Measurements from ENCODE around the gene TMTC2. TPM values are rescaled to one million over a fixed set of nuclear protein-coding genes. Genes with fewer than 3 reads are reported as not detected.

Gene TMTC2
- total RNA-seq, 2 donors from 2014 or later, result 5.5 to 7.1 TPM

GRCh38 chr12:82673698-82674097 lies 13.0 kb upstream of the TMTC2 start:
- DNase-seq (ENCODE audit: low spot score), result no peak
- intact Hi-C loops (cut with DNase I), result no loop called here

- intact Hi-C loops (cut with DNase I), result no loop called here
- DNase-seq (ENCODE audit: low spot score), result no peak
These were observed 11.5 kb upstream of the TMTC2 start for GRCh38 chr12:82675246-82675645.

DNA sequence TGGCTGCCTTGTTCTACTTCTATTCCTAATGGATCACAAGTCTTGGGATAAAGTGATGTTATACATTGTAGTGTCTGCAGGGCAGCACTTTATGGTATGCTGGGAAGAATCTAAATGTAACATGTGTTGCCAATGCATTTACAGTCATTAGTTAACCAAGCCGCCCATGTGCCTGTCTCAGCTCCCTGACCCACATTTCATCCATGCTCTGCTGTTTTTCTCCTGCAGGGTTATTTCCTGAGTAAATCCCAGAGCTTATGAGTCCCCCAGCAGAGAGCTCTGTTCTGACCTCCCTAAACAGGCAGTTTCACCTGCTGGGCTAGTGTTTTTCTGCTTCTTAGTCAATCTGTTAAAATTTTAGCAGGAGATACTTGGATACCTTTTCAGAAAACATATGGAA lies 4.4 kb upstream of the TMTC2 start:
- DNase-seq (ENCODE audit: low spot score), result no peak
- intact Hi-C loops (cut with DNase I), result no loop called here

DNA sequence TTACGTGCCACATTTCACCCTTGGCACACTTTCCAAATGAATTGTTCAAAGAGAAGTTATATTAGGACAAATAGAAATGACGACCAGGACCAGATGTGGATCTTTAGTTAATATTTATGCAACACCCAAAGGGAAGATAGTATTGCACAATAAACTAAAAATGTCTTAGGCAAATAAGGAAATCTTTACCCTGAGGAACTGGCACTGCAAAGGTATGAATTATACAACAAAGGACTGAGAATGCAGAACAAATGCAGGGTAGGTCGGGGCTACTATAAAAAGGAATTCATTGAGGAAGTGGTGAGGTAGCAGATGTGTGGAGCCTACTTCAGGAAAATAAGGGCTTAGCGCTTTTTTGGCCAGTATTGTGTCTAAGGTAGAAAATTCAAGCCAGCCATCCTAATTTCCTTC lies 3.9 kb upstream of the TMTC2 start:
- no peak for DNase-seq (ENCODE audit: low spot score)
- intact Hi-C loops (cut with DNase I), result no loop called here

GRCh38 chr12:82685790-82686167 lies 927 bp upstream of the TMTC2 start:
- intact Hi-C loops (cut with DNase I), result no loop called here
- DNase-seq (ENCODE audit: low spot score), result peak; percentile 98

- intact Hi-C loops (cut with DNase I), result no loop called here
- peak; percentile 83 for DNase-seq (ENCODE audit: low spot score)
These were observed 610 bp downstream of the TMTC2 start for GRCh38 chr12:82687021-82688011.

DNA sequence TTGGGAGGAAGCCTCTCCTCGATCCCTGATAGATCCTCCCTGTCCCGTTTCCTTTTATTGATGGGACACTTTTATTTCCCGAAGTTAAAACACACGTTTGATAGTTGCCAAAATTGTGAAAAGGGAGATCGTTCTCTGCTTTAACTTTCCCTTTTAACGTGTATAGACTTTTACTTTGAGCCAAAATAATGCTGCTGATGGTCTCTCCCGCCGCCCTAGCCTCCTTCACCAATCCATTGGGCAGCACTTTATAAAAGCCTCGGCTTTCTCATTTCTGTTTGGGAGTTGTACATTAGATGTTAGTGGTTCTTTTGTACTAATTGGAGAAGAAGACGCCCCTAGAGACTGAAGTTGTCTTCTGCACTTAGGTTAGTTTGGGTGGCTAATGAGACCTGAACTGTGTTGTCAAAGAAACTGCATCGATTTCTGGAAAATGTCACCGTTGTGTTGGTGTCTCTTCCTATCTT lies 1.4 kb downstream of the TMTC2 start:
- intact Hi-C loops (cut with DNase I), result no loop called here
- no peak for DNase-seq (ENCODE audit: low spot score)

- DNase-seq (ENCODE audit: low spot score), result no peak
These were observed 1.9 kb downstream of the TMTC2 start for GRCh38 chr12:82688596-82688995.

DNA sequence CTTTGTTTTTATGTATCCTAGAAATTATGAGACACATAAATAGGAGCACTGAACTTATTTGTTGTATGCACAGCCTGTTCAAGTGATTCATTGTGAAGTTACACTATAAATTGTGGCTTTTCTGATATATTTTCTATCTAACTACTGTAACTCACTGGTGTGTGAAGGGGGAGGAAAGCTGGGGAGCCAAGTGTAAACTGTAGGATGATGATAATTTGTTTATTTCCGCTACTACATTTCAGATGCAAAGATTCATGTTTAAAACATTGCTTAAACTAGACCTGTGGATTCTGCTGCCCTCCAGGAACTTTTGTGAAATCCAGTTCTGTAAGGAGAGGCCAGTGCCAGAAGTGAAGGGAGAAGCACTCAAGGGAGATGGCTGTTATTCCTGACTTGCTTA lies 3.3 kb downstream of the TMTC2 start:
- intact Hi-C loops (cut with DNase I), result no loop called here

More at GRCh38 chr12:82688596-82688995, 1.9 kb downstream of the TMTC2 start:
- intact Hi-C loops (cut with DNase I), result no loop called here

DNA sequence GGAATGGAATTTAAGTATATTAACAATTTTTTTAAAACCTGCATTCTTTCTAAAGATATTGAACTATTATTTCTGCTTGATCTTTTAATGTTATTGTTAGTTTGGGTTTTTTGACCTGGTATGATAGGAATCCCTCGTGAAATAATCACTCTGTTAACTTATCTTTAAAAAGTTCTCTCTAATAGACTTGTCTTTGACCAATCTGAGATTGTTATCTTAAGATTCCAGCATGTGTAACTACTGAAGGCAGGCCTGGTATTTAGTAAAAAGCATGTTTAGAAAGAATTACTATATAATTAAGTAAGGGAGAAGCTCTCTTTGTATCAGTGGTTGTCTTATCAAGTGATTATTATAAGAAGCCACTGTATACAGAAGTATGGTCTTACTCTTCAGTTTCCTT lies 4.8 kb downstream of the TMTC2 start:
- DNase-seq (ENCODE audit: low spot score), result no peak
- intact Hi-C loops (cut with DNase I), result no loop called here

More for the DNA sequence above, 3.3 kb downstream of the TMTC2 start:
- DNase-seq (ENCODE audit: low spot score), result no peak

DNA sequence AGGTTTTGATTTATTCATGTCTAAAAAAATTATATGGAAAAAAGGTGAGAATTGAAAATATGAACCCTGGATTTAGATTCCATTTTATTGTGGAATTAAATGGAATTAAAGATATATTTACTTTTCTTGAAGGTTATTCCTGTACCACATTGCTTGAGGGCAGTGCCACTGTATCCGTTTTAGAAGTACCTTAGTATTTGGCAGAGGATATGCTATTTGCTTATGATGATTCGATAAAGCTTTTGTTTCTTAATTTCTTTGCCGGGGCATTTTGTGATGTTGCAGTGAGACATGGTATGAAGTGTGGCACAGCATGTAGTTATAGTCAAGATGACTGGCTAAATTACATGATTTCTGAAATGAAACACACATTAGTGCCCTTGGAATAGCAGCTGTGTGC lies 7.6 kb downstream of the TMTC2 start:
- intact Hi-C loops (cut with DNase I), result no loop called here
- DNase-seq (ENCODE audit: low spot score), result no peak

- intact Hi-C loops (cut with DNase I), result no loop called here
- no peak for DNase-seq (ENCODE audit: low spot score)
These were observed 8.3 kb downstream of the TMTC2 start for GRCh38 chr12:82694970-82695369.

DNA sequence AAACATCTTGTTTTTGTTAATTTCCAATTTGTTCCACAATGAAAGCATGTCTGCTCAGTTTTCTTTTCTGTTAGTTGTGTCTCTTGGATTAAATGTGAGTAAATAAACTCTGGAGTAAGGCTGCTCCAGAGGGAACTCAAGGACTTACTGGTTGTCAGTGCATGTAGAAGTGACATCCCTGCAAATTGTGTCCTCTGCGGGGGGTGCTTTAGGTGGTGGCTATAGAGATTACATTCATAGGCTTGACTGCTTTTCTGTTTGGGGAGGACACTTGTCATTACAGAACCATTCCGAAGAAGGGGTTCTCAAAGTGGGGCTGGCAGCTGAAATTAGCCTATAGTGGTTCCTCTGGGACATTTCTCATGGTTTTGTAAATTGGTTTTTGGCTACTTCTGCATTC lies 8.8 kb downstream of the TMTC2 start:
- no peak for DNase-seq (ENCODE audit: low spot score)
- intact Hi-C loops (cut with DNase I), result no loop called here

- DNase-seq (ENCODE audit: low spot score), result no peak
- intact Hi-C loops (cut with DNase I), result no loop called here
These were observed 9.8 kb downstream of the TMTC2 start for GRCh38 chr12:82696543-82696942.

GRCh38 chr12:82698708-82699564 lies 12.2 kb downstream of the TMTC2 start:
- no peak for DNase-seq (ENCODE audit: low spot score)
- intact Hi-C loops (cut with DNase I), result no loop called here

GRCh38 chr12:82705774-82706173 lies 19.1 kb downstream of the TMTC2 start:
- intact Hi-C loops (cut with DNase I), result no loop called here
- DNase-seq (ENCODE audit: low spot score), result no peak

DNA sequence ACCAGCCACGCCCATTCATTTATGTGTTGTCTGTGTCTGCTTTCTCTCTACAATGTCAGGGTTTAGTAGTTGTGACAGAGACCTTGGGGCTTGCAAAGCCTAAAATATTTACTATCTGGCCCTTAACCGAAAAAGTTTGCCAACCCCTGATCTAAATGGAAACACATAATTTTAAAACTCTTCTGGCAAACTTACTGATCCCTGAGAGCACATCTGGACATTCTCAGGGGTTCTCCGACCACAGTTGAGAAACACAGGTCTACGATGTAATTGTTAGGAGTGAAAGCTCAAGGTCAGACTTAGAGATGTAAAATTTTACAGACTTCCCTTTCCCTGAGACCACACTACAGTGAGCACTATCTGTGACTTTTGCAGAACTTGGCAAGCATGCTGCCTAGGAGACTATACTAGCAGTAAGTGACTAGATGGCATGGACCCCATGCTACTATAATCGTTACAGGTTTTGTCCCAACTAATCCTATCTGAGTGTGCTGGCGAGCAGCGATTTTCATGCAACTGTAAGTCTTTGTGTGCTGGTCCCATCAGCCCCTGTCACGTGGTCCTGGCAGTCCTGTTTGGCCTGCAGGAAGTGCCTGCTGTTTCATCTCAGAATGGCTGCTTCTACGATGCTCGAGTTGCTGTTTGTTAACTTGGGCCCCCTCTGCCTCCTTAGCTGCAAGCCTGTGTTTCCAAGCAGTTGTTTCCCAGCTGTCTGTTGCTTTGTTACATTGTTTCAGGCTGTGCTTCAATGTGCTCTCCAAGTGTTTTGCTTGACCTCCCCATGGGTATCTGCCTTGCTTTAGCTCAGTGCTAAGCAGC lies 21.6 kb downstream of the TMTC2 start:
- no peak for DNase-seq (ENCODE audit: low spot score)
- intact Hi-C loops (cut with DNase I), result no loop called here

DNA sequence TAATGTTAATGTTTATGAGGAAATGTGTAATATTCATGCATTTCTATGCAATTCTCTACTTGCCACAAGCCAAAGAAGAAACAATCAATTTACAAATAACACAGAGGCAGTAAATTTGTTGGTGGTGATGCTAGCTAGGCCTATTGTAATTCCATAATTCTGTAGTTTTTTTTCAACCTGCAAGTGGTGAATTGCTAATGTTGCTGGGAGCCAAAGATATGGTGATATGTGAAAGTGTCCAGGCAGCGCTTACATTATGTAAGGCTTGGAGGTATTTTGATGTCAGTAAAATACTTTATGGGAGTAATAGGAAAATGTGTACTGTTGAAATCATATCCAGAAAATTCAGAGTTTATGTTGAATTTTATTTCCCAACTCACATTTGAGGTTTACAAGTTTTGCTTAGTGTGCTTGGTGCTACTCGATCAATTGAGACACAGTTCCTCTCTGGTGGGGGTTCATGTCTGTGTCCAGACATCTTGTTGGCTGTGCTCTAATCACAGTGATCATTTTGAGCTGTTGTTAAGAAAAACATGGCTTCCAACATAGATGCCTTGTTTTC lies 23.2 kb downstream of the TMTC2 start:
- intact Hi-C loops (cut with DNase I), result no loop called here
- DNase-seq (ENCODE audit: low spot score), result no peak

GRCh38 chr12:82710741-82711140 lies 24.0 kb downstream of the TMTC2 start:
- intact Hi-C loops (cut with DNase I), result no loop called here

More at GRCh38 chr12:82710741-82711140, 24.0 kb downstream of the TMTC2 start:
- DNase-seq (ENCODE audit: low spot score), result no peak
